Measurements from ENCODE around the gene FEN1.

FEN1 gene

DNA sequence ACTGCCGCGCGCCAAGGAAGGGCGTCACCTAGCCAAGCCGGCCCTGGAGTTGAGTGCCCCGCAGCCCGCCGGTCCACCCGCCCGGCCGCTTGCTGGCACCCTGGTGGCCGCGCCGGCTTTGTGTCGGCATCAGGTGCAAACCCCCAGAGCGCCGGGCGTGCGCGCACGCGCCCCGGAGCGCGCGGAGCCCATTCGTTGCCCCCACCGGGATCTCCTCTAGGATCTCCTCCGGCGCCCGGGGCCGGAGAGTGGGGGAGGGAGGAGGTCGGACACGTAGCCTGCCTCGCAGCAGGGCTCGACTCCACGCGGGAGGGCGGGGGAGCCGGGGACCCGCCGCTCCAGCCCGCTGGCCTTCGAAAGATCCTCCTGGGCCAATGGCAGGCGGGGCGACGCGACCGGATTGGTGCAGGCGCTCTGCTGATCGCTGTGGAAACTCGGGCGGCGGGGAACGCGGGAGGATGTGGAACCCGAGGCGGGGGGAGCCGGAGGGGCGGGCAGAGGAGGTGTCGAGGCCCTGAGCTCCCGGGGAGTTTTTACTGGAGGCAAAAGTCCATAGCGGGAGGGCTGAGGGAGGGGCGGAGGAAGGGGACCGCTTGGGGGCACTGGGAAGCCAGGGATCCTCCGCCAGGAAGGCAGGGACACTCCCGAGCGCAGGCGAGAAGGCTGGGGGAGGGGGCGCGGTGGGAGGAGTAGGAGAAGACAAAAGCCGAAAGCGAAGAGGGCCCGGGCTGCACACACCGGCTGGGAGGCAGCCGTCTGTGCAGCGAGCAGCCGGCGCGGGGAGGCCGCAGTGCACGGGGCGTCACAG is 35.1 kb downstream of the FEN1 start, which contains the start of gene FADS2:
Gene FADS2, plus strand, starts transcription at position 730 of the 808 bp plus-strand sequence. CDS start 91 bp downstream, outside the sequence.
- Histone ChIP-seq H4K20me1 (ENCODE audit: insufficient read depth, low read length) (no peaks in the 10 kb centered on the region), H3K9me2 (ENCODE audit: low read depth, low read length) (no peaks in the 10 kb centered on the region), H3K27me3 (ENCODE audit: insufficient read depth, low read length) (no peaks in the 10 kb centered on the region), H3F3A (ENCODE audit: insufficient read depth, low read length) (no peaks in the 10 kb centered on the region), H3K9me3 (ENCODE audit: low read length) (no peaks in the 10 kb centered on the region), H3K9ac (ENCODE audit: low read length) (peak within 1 kb of the TSS; percentile 80), H3K79me2 (ENCODE audit: insufficient read depth, low read length) (peaks cover 10% of the 10 kb centered on the region; the same call in 1 of the 2 replicates), H3K4me3 (ENCODE audit: low read depth, low read length, poor library complexity, severe bottlenecking) (peak within 1 kb of the TSS; percentile 72), H3K4me2 (ENCODE audit: low read length) (peak within 1 kb of the TSS; percentile 71), H3K4me1 (ENCODE audit: insufficient read depth, low read length, severe bottlenecking) (peaks cover 51% of the 10 kb centered on the region), H3K36me3 (ENCODE audit: insufficient read depth, low read length) (peaks cover 7% of the 10 kb centered on the region; the same call in 1 of the 2 replicates), H3K27ac (ENCODE audit: low read depth, low read length, poor library complexity, severe bottlenecking) (peak within 1 kb of the TSS; percentile 96), H2AFZ (ENCODE audit: low read length) (no peak within 1 kb of the TSS)
- TF ChIP-seq, protein P1, sequence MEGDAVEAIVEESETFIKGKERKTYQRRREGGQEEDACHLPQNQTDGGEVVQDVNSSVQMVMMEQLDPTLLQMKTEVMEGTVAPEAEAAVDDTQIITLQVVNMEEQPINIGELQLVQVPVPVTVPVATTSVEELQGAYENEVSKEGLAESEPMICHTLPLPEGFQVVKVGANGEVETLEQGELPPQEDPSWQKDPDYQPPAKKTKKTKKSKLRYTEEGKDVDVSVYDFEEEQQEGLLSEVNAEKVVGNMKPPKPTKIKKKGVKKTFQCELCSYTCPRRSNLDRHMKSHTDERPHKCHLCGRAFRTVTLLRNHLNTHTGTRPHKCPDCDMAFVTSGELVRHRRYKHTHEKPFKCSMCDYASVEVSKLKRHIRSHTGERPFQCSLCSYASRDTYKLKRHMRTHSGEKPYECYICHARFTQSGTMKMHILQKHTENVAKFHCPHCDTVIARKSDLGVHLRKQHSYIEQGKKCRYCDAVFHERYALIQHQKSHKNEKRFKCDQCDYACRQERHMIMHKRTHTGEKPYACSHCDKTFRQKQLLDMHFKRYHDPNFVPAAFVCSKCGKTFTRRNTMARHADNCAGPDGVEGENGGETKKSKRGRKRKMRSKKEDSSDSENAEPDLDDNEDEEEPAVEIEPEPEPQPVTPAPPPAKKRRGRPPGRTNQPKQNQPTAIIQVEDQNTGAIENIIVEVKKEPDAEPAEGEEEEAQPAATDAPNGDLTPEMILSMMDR (IDR thresholded peaks at IDR 0.05; ENCODE audit: low read length), result no peak
- no peak for TF ChIP-seq EZH2 (IDR thresholded peaks at IDR 0.05; ENCODE audit: borderline replicate concordance, low read length)

DNA sequence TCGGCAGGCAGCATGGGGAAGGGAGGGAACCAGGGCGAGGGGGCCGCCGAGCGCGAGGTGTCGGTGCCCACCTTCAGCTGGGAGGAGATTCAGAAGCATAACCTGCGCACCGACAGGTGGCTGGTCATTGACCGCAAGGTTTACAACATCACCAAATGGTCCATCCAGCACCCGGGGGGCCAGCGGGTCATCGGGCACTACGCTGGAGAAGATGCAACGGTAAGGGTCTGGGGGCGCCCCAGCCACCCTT is 35.6 kb downstream of the FEN1 start:
- Histone ChIP-seq H3K27me3 (ENCODE audit: insufficient read depth, low read length) (no peaks in the 10 kb centered on the region), H3K9me2 (ENCODE audit: low read depth, low read length) (no peaks in the 10 kb centered on the region), H3K9me3 (ENCODE audit: low read length) (no peaks in the 10 kb centered on the region), H3K79me2 (ENCODE audit: insufficient read depth, low read length) (peaks cover 10% of the 10 kb centered on the region; the same call in 1 of the 2 replicates), H3K4me2 (ENCODE audit: low read length) (peak overlapping the region; percentile 71), H2AFZ (ENCODE audit: low read length) (no peak overlapping the region), H3K4me3 (ENCODE audit: low read depth, low read length, poor library complexity, severe bottlenecking) (peak overlapping the region; percentile 72), H3K27ac (ENCODE audit: low read depth, low read length, poor library complexity, severe bottlenecking) (peak overlapping the region; percentile 96), H4K20me1 (ENCODE audit: insufficient read depth, low read length) (no peaks in the 10 kb centered on the region), H3K9ac (ENCODE audit: low read length) (peak overlapping the region; percentile 80), H3F3A (ENCODE audit: insufficient read depth, low read length) (no peaks in the 10 kb centered on the region), H3K4me1 (ENCODE audit: insufficient read depth, low read length, severe bottlenecking) (peaks cover 57% of the 10 kb centered on the region), H3K36me3 (ENCODE audit: insufficient read depth, low read length) (peaks cover 7% of the 10 kb centered on the region; the same call in 1 of the 2 replicates)
- no peak for TF ChIP-seq EZH2 (IDR thresholded peaks at IDR 0.05; ENCODE audit: borderline replicate concordance, low read length)
- TF ChIP-seq, protein P1 (IDR thresholded peaks at IDR 0.05; ENCODE audit: low read length), result no peak

DNA sequence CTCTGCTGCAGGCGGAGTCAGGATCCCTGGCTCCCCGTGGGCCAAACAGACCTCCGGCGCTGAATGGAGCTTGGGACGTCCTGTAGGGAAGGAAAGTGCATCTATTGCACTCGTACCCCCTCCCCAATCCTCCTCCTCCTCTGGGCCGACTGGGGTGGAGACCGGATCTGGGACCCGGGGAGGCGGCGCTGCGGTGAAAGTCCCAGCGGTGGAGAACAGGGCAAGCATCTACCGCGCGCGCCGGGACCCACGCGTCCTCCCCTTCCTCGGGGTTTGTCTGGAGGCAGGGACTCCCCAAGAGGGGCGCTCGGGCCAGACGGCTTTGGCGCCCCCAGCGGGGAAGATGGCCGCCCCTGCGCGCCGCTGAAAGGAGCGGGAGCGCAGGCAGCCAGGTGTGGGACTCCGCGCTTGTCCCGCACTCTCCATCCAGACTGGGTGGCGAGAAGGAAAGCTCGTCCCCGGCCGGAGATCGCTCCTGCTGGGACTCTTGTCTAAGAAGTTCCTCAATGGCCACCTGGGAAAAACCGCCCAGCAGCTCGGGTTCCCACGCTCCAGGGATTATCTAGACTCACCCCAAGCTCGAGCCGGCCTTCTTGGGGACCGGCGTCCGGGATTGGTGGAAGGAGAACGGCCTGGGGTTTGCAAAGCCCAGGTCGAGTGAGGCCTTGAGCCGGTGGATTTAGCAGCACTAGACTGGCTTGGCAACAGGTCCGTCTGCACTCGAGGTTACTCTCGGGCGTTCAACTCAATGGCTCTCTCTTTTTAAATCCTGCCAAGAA is 36.1 kb downstream of the FEN1 start:
- Histone ChIP-seq H3K9me3 (ENCODE audit: low read length) (no peaks in the 10 kb centered on the region), H3K4me1 (ENCODE audit: insufficient read depth, low read length, severe bottlenecking) (peaks cover 62% of the 10 kb centered on the region), H3K27ac (ENCODE audit: low read depth, low read length, poor library complexity, severe bottlenecking) (peak overlapping the region; percentile 96), H2AFZ (ENCODE audit: low read length) (no peak overlapping the region), H3K79me2 (ENCODE audit: insufficient read depth, low read length) (peaks cover 10% of the 10 kb centered on the region; the same call in 1 of the 2 replicates), H3K9ac (ENCODE audit: low read length) (peak overlapping the region; percentile 80), H3K27me3 (ENCODE audit: insufficient read depth, low read length) (no peaks in the 10 kb centered on the region), H3F3A (ENCODE audit: insufficient read depth, low read length) (no peaks in the 10 kb centered on the region), H3K9me2 (ENCODE audit: low read depth, low read length) (no peaks in the 10 kb centered on the region), H3K4me3 (ENCODE audit: low read depth, low read length, poor library complexity, severe bottlenecking) (peak overlapping the region; percentile 72), H3K4me2 (ENCODE audit: low read length) (peak overlapping the region; percentile 71), H4K20me1 (ENCODE audit: insufficient read depth, low read length) (no peaks in the 10 kb centered on the region), H3K36me3 (ENCODE audit: insufficient read depth, low read length) (peaks cover 7% of the 10 kb centered on the region; the same call in 1 of the 2 replicates)
- TF ChIP-seq, protein P1 (IDR thresholded peaks at IDR 0.05; ENCODE audit: low read length), result peak; percentile 53
- TF ChIP-seq EZH2 (IDR thresholded peaks at IDR 0.05; ENCODE audit: borderline replicate concordance, low read length), result no peak

Measured in OCI-LY1 (cell line).